PFSK-1 (cell line): ENCODE results near the gene HS6ST3.

Source experiments
- POLR2AphosphoS5 ChIP-seq: IDR thresholded peaks from 2 replicates; pipeline ENCODE4 v1.6.1; 2012; ENCODE audit warnings: low read depth, mild to moderate bottlenecking, control low read depth, low read length, moderate library complexity
- TAF1 ChIP-seq: IDR thresholded peaks from 2 replicates; pipeline ENCODE4 v1.6.1; 2012; ENCODE audit warnings: low read length, control low read depth, borderline replicate concordance; ENCODE audit not compliant: insufficient read depth

DNA sequence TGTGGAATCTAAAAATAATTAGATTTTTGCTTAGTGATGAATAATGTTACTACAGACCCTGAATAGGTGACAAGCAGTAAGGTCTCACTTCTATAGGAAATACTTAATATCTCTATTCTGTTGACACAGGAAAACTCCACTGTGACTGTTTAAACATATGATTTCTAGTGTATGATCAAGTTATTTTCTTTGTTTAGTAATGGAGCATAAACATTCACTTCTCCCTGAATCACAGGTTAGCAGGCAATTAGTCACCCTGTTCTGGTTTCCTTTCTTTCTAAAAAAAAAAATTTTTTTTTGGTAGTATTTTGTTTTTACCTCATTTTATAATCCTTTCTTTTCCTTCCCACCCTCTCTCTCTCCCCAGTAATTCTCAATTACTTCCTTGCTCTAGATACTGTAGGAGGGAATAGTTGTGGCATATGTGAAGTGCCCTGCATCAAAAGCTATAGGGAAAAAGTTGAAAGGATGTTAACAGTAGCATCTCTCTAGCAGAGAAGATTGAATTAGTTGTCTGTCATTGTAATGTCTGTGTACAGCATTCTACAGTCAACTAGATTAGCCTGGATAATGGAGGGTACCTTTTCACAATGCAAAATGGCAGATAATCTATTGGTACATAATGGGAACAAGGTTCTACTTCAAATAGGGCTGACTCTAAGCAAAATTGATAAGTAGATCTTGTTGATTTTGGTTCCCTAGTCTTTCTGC lies 3.5 kb downstream of the HS6ST3 start:
- no peak for TF ChIP-seq POLR2AphosphoS5
- no peak for TF ChIP-seq TAF1
